ENCODE results near the gene AKAP13. TPM values are rescaled to one million over a fixed set of nuclear protein-coding genes. Genes with fewer than 3 reads are reported as not detected.

Gene AKAP13
- total RNA-seq, 1 donor from 2014 or later = 73.8 TPM

GRCh38 chr15:85551221-85551832 lies 170.9 kb downstream of the AKAP13 start:
- H3K36me3 ChIP-seq = no peaks in the 10 kb centered on the region

DNA sequence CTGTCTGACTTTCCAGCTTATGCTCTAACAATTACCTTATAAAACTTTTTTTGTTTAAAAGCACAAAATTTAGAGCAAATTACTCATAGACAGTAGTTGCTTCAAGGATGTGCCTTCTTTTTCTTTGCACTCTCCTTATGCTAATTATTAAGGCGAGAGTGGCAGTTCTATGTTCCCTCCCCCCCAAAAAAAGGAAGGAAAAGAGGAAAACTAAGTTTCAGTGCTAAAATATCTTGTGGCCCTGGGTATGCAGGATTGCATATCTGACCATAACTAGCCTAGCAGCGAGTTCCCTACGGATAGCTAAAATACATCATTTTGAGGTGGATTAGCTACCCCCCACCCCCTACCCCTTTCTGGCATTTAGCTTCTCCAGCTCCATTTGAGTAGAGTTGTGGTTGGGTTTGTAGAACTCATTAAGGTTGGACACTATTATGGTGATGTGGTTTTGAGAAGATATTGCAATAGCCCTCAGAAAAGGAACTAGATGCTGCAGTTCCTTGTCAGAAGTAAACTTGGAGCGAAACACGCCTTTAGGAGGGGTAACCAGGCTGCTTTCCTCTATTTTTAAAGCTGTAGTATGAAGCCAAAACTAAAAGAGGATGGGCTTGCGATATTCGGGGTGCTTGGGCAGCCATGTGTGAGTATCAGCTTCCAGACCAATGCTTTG lies 174.6 kb downstream of the AKAP13 start:
- Mint-ChIP-seq H3K4me1 (peaks cover 8% of the 10 kb centered on the region), H3K27me3 (ENCODE audit: insufficient read depth, low read depth) (no peaks in the 10 kb centered on the region), H3K4me3 (no peak overlapping the region), H3K9me3 (peaks cover 2% of the 10 kb centered on the region), H3K36me3 (peaks cover 24% of the 10 kb centered on the region), H3K27ac (no peak overlapping the region)
- Histone ChIP-seq H3K27ac (no peak overlapping the region), H3K4me3 (no peak overlapping the region), H3K9me3 (ENCODE audit: low read depth) (no peaks in the 10 kb centered on the region), H2AFZ (replicated peaks) (no peak overlapping the region), H3K9ac (no peak overlapping the region), H3K36me3 (no peaks in the 10 kb centered on the region), H3K4me2 (no peak overlapping the region), H3K27me3 (no peaks in the 10 kb centered on the region), H3K4me1 (no peaks in the 10 kb centered on the region), H4K20me1 (ENCODE audit: low read depth) (no peaks in the 10 kb centered on the region), H3F3A (ENCODE audit: low read depth) (no peaks in the 10 kb centered on the region), H3K79me2 (ENCODE audit: low read depth) (peaks cover 12% of the 10 kb centered on the region)
- TF ChIP-seq, protein P1, sequence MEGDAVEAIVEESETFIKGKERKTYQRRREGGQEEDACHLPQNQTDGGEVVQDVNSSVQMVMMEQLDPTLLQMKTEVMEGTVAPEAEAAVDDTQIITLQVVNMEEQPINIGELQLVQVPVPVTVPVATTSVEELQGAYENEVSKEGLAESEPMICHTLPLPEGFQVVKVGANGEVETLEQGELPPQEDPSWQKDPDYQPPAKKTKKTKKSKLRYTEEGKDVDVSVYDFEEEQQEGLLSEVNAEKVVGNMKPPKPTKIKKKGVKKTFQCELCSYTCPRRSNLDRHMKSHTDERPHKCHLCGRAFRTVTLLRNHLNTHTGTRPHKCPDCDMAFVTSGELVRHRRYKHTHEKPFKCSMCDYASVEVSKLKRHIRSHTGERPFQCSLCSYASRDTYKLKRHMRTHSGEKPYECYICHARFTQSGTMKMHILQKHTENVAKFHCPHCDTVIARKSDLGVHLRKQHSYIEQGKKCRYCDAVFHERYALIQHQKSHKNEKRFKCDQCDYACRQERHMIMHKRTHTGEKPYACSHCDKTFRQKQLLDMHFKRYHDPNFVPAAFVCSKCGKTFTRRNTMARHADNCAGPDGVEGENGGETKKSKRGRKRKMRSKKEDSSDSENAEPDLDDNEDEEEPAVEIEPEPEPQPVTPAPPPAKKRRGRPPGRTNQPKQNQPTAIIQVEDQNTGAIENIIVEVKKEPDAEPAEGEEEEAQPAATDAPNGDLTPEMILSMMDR (IDR thresholded peaks at IDR 0.05) = no peak
- TF ChIP-seq EZH2 (IDR thresholded peaks at IDR 0.05) (no peak), EZH2phosphoT487 (IDR thresholded peaks at IDR 0.05) (no peak)
- DNase-seq (ENCODE audit: low spot score) = no peak

More at GRCh38 chr15:85551221-85551832, 170.9 kb downstream of the AKAP13 start:
- Histone ChIP-seq H2AFZ (replicated peaks) (no peak overlapping the region), H3K4me1 (no peaks in the 10 kb centered on the region), H3K9ac (no peak overlapping the region), H3F3A (ENCODE audit: low read depth) (no peaks in the 10 kb centered on the region), H3K4me2 (no peak overlapping the region), H3K4me3 (no peak overlapping the region), H3K27ac (no peak overlapping the region), H3K27me3 (no peaks in the 10 kb centered on the region), H3K79me2 (ENCODE audit: low read depth) (no peaks in the 10 kb centered on the region), H3K9me3 (ENCODE audit: low read depth) (no peaks in the 10 kb centered on the region), H4K20me1 (ENCODE audit: low read depth) (no peaks in the 10 kb centered on the region)
- no peak overlapping the region for H3K4me3 Mint-ChIP-seq
- H3K4me1 Mint-ChIP-seq = no peaks in the 10 kb centered on the region
- H3K36me3 Mint-ChIP-seq = peaks cover 36% of the 10 kb centered on the region
- H3K9me3 Mint-ChIP-seq = peaks cover 2% of the 10 kb centered on the region
- no peak overlapping the region for H3K27ac Mint-ChIP-seq
- H3K27me3 Mint-ChIP-seq (ENCODE audit: insufficient read depth, low read depth) = no peaks in the 10 kb centered on the region
- no peak for DNase-seq (ENCODE audit: low spot score)
- TF ChIP-seq, protein P1 (IDR thresholded peaks at IDR 0.05) = no peak
- TF ChIP-seq EZH2phosphoT487 (IDR thresholded peaks at IDR 0.05) = no peak
- no peak for TF ChIP-seq EZH2 (IDR thresholded peaks at IDR 0.05)

DNA sequence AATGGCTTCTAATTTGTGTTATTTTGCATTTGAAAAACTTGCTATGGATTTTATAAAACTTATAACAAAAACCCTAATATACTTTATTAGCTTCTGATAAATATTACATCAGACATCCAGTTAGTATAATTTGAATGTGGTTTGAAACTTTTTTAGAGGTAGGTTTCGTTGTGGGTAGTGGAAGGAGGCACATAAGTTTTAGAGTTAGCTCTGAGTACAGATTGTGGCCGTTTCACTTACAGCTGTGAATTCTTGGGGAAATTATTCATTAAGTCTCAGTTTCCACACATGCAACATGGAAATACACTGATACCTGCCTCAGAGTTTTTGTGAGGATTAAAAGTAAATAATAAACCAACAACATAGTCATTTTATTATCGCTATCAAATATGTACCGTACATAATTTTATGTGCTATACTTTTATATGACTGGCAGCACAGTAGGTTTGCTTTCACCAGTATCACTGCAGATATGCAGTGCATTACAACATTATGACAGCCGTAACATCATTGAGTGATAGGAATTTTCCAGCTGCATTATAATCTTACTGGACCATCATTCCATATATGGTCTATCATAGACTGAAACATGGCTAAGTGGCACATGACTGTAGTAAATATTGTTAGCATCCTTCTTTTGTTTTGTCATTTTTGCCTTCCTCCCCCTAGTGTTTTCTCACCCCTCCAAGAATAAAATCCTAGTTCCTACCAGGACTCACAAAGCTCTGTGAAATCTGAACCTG lies 175.6 kb downstream of the AKAP13 start:
- Histone ChIP-seq H3K36me3 (no peaks in the 10 kb centered on the region), H3F3A (ENCODE audit: low read depth) (no peaks in the 10 kb centered on the region), H2AFZ (replicated peaks) (no peak overlapping the region), H3K4me2 (no peak overlapping the region), H3K27ac (no peak overlapping the region), H3K79me2 (ENCODE audit: low read depth) (peaks cover 12% of the 10 kb centered on the region), H3K9ac (no peak overlapping the region), H4K20me1 (ENCODE audit: low read depth) (no peaks in the 10 kb centered on the region), H3K9me3 (ENCODE audit: low read depth) (no peaks in the 10 kb centered on the region), H3K27me3 (no peaks in the 10 kb centered on the region), H3K4me3 (no peak overlapping the region), H3K4me1 (no peaks in the 10 kb centered on the region)
- peaks cover 24% of the 10 kb centered on the region for H3K36me3 Mint-ChIP-seq
- H3K9me3 Mint-ChIP-seq = peaks cover 2% of the 10 kb centered on the region
- no peak for DNase-seq (ENCODE audit: low spot score)
- H3K4me3 Mint-ChIP-seq = no peak overlapping the region
- TF ChIP-seq EZH2 (IDR thresholded peaks at IDR 0.05) (no peak), EZH2phosphoT487 (IDR thresholded peaks at IDR 0.05) (no peak)
- TF ChIP-seq, protein P1 (IDR thresholded peaks at IDR 0.05) = no peak
- H3K4me1 Mint-ChIP-seq = peaks cover 8% of the 10 kb centered on the region
- H3K27ac Mint-ChIP-seq = no peak overlapping the region
- no peaks in the 10 kb centered on the region for H3K27me3 Mint-ChIP-seq (ENCODE audit: insufficient read depth, low read depth)

Measured in neural progenitor cell (in vitro differentiated cells).